NCI-H2227 (cell line): Measurements from ENCODE around the gene HNRNPF.

Experiments
- DNase-seq: peaks from one replicate; lab custom pipeline; 2025; ENCODE audit not compliant: unreplicated experiment; lab: John Stamatoyannopoulos, UW

The HNRNPF gene

GRCh38 chr10:43380610-43381222, 28.3 kb downstream of the HNRNPF start:
- DNase-seq = no peak

- DNase-seq = no peak
Measured at GRCh38 chr10:43377424-43377883, 31.5 kb downstream of the HNRNPF start.

- DNase-seq = no peak
Measured at GRCh38 chr10:43376828-43377423, 32.1 kb downstream of the HNRNPF start.

- DNase-seq = no peak
Measured at GRCh38 chr10:43376046-43376635, 32.8 kb downstream of the HNRNPF start.

- no peak for DNase-seq
Measured at GRCh38 chr10:43375401-43376020, 33.5 kb downstream of the HNRNPF start.

- DNase-seq = no peak
Measured at GRCh38 chr10:43374194-43374593, 34.8 kb downstream of the HNRNPF start.

- no peak for DNase-seq
Measured at GRCh38 chr10:43373461-43373860, 35.5 kb downstream of the HNRNPF start.

GRCh38 chr10:43372765-43373361, 36.1 kb downstream of the HNRNPF start:
- no peak for DNase-seq

GRCh38 chr10:43371418-43371817, 37.6 kb downstream of the HNRNPF start, which contains the start of gene FXYD4:
TSS of gene FXYD4 (plus strand) at chr10:43371636. CDS start at chr10:43373747, 2,111 bp downstream.
- no peak for DNase-seq

GRCh38 chr10:43370671-43371215, 38.2 kb downstream of the HNRNPF start:
- no peak for DNase-seq

- no peak for DNase-seq
Measured at GRCh38 chr10:43369921-43370320, 39.1 kb downstream of the HNRNPF start.

GRCh38 chr10:43365001-43365400, 44.0 kb downstream of the HNRNPF start:
- no peak for DNase-seq

GRCh38 chr10:43362191-43362839, 46.7 kb downstream of the HNRNPF start:
- DNase-seq = peak; percentile 96

- DNase-seq = no peak
Measured at GRCh38 chr10:43361547-43362190, 47.3 kb downstream of the HNRNPF start.

GRCh38 chr10:43360086-43360485, 48.9 kb downstream of the HNRNPF start:
- DNase-seq = no peak

GRCh38 chr10:43355749-43356371, 53.1 kb downstream of the HNRNPF start:
- no peak for DNase-seq

- no peak for DNase-seq
Measured at GRCh38 chr10:43354879-43355380, 54.1 kb downstream of the HNRNPF start.

- DNase-seq = no peak
Measured at GRCh38 chr10:43354330-43354635, 54.7 kb downstream of the HNRNPF start.

GRCh38 chr10:43353495-43354329, 55.3 kb downstream of the HNRNPF start:
- DNase-seq = no peak
